MM.1S (cell line): ENCODE data around the gene SLU7.

Experiments
- CTCF ChIP-seq: fragments of 300-600 bp; sonication (generic); IDR thresholded peaks from 2 replicates; pipeline ENCODE4 v1.5.1; 2016; ENCODE audit warnings: antibody characterized with exemption, low read length, mixed read lengths
- EZH2 ChIP-seq: fragments of 300-600 bp; sonication (generic); optimal IDR thresholded peaks from 2 replicates; pipeline ENCODE3; 2017; ENCODE audit warnings: low read depth, mild to moderate bottlenecking, antibody characterized with exemption, low read length, mixed read lengths
- EZH2phosphoT487 ChIP-seq: fragments of 300-600 bp; sonication (generic); IDR thresholded peaks from 2 replicates; pipeline ENCODE4 v1.6.1; 2018; ENCODE audit warnings: antibody characterized with exemption, low read length

GRCh38 chr5:160462167-160462566 lies 43.3 kb upstream of the SLU7 start:
- TF ChIP-seq CTCF (no peak), EZH2 (no peak), EZH2phosphoT487 (no peak)
